ENCODE measurements around the gene GCAT. TPM values are rescaled to one million over a fixed set of nuclear protein-coding genes. Genes with fewer than 3 reads are reported as not detected.

GCAT gene
- total and polyA plus RNA-seq, 2 of the 13 experiments (the other 11 are each of a cell fraction or from before 2014, with no cell fraction given): 28.0 to 50.3 TPM

DNA sequence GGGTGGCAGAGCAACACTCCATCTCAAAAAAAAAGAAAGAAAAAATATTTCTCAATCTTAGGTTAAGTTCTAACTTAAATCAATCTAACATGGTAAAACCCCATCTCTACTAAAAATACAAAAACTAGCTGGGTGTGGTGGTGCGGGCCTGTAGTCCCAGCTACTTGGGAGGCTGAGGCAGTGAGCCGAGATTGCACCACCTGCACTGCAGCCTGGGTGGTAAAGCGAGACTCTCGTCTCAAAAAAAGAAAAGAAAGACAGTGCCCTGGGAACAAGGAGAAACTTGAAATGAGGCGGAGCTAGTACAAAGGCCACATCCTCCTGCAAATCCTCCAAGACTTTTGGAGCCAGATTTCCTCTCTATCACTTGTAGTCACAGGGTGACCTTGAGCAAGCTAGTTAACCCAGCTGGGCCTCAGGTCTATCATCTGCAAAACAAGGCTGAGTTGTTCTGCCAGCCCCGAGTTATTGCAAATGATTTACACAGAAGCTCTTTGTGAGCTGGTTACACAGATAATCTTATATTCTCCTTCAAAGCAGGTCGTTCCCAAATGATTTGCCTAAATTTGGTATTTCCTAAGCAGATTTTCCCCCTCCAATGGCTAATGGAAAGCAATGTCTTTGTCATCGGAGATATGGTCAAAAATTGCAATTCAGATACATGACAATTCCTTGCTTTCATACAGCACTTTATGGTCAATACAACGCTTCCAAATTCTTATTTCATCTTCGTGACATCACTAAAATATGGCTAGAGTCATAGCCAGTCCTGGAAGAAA, 34.5 kb downstream of the GCAT start (continued):
- TF ChIP-seq ZNF205 (CRISPR knock-in tag; IDR thresholded peaks at IDR 0.05) (no peak), ZNF326 (CRISPR knock-in tag; IDR thresholded peaks at IDR 0.05; ENCODE audit: borderline replicate concordance) (no peak), DR1 (CRISPR knock-in tag; IDR thresholded peaks at IDR 0.05) (no peak), ZNF263 (CRISPR knock-in tag; IDR thresholded peaks at IDR 0.05) (no peak), ZNF567 (CRISPR knock-in tag; IDR thresholded peaks at IDR 0.05; ENCODE audit: borderline replicate concordance) (no peak), ZNF792 (CRISPR knock-in tag; IDR thresholded peaks at IDR 0.05) (no peak), ZNF746 (CRISPR knock-in tag; IDR thresholded peaks at IDR 0.05) (no peak), ZBTB7B (CRISPR knock-in tag; IDR thresholded peaks at IDR 0.05) (no peak), HMG20A (CRISPR knock-in tag; IDR thresholded peaks at IDR 0.05; ENCODE audit: borderline replicate concordance) (peak; percentile 55; the same call in 1 of the 2 replicates), REL (CRISPR knock-in tag; conservative IDR thresholded peaks at IDR 0.05) (no peak), RBFOX2 (IDR thresholded peaks at IDR 0.05; ENCODE audit: low read depth, low read length) (no peak), ZNF644 (CRISPR knock-in tag; IDR thresholded peaks at IDR 0.05; ENCODE audit: low read depth) (no peak), E2F1 (CRISPR knock-in tag; IDR thresholded peaks at IDR 0.05) (no peak), HNF4A (CRISPR knock-in tag; IDR thresholded peaks at IDR 0.05) (peak; percentile 49; the same call in 1 of the 2 replicates), FOXO1 (CRISPR knock-in tag; IDR thresholded peaks at IDR 0.05) (peak; percentile 34; the same call in 1 of the 2 replicates), RORA (CRISPR knock-in tag; IDR thresholded peaks at IDR 0.05) (no peak), PRDM15 (CRISPR knock-in tag; IDR thresholded peaks at IDR 0.05) (peak; percentile 41; the same call in 1 of the 2 replicates), SOX13 (IDR thresholded peaks at IDR 0.05) (no peak), SOX13 (CRISPR knock-in tag; conservative IDR thresholded peaks at IDR 0.05 in 1 of 2, IDR thresholded peaks at IDR 0.05 in 1 of 2) (peak in 1 of 2 experiments; percentile 68; a peak in 1 of 4 replicates), GATA4 (IDR thresholded peaks at IDR 0.05; ENCODE audit: borderline replicate concordance, low read depth) (no peak), FOSL2 (CRISPR knock-in tag; IDR thresholded peaks at IDR 0.05) (peak; percentile 37; the same call in 1 of the 2 replicates), TBL1XR1 (IDR thresholded peaks at IDR 0.05; ENCODE audit: borderline replicate concordance, low read length, partially characterized antibody) (no peak), NFIC (IDR thresholded peaks at IDR 0.05; ENCODE audit: low read length) (no peak), TSC22D2 (CRISPR knock-in tag; IDR thresholded peaks at IDR 0.05; ENCODE audit: borderline replicate concordance) (no peak), ZFX (CRISPR knock-in tag; IDR thresholded peaks at IDR 0.05; ENCODE audit: low read depth) (0 out of 2 replicates have a peak, but pooled peaks have one; percentile 31), HDAC2 (CRISPR knock-in tag; IDR thresholded peaks at IDR 0.05) (peak; percentile 50; the same call in 1 of the 2 replicates), ZMYM2 (CRISPR knock-in tag; IDR thresholded peaks at IDR 0.05) (no peak), FOXA1 (IDR thresholded peaks at IDR 0.05) (no peak), FOXA1 (CRISPR knock-in tag; IDR thresholded peaks at IDR 0.05) (no peak), ZMYM3 (CRISPR knock-in tag; IDR thresholded peaks at IDR 0.05) (peak; percentile 77)
